Right ventricle myocardium superior (tissue), 1 donor: ENCODE results near the gene COL28A1. TPM values are rescaled to one million over a fixed set of nuclear protein-coding genes. Genes with fewer than 3 reads are reported as not detected.
"Not testable (repeated sequence)": the region's sequence is repeated elsewhere in the genome, so short reads cannot be mapped to it uniquely, and the experiment has no call there.

ENCODE experiments used
- ATAC-seq: fragments of 200-7000 bp; cut with Tn5 transposase; one replicate; pipeline ENCODE4 v1.9.1; 2020; ENCODE audit warnings: mild to moderate bottlenecking; ENCODE audit not compliant: poor library complexity
- DNase-seq: peaks from one replicate; pipeline ENCODE4 v3.0.0-alpha.2; 2020
- intact Hi-C: fragments of 100-400 bp; cut with DNase I; formaldehyde crosslinking; loops from one replicate; pipeline ENCODE4 v1.11.2; 2022
- total RNA-seq: library from RNA; stranded (reverse); fragmentation: NEBNext Ultra II Directional; extraction: Animal tissue kit (Norgen Biotek cat#: 25700); gene quantifications from one replicate; pipeline ENCODE4 v1.2.1, GENCODE V29; 2021
- donor health status: DM: no; HTN: yes; CAD: no; lungs with severe emphysema.

Gene COL28A1
- total RNA-seq, 1 donor from 2014 or later = 6.7 TPM

DNA sequence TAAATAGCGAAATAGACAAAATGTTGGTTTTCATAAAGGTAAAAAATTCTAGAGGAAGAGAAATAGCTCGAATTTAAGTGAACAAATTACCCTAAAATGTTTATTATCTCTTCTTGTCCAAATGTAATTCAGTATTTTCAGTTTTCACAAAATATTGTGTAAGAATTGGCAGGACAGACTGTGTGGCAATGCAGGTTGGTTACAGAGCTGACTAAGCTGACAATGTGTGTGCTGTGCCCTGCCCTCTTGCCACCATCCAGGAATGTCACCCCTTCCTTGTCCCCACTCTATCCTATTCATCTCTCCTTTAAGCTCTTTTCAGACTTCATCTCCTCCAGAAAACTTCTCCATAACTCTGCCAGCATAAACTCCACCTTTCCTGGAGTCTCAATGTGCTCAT, 46.1 kb downstream of the COL28A1 start:
- ATAC-seq = no peak
- intact Hi-C loops = no loop called here
- DNase-seq = no peak

- DNase-seq = no peak
- ATAC-seq = no peak
- intact Hi-C loops = no loop called here
Observed at GRCh38 chr7:7486362-7486761, 49.3 kb downstream of the COL28A1 start.

DNA sequence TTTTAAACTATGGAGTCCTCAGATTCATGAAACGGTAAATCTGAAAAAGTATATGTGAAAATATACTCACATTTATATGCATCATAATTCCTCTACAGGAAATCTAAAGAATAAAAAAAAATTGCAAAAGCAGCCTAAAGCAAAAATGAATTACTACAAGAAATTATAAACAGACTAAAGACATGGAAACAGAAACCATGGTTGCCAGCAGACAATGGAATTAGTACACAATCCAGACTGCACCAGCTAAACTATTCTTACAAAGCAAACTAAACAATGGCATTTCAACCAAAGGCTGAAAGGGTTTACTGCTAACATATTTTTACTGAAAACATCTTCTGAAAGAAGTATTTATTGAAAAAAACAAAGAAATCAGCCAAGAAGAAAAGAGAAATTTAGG, 51.6 kb downstream of the COL28A1 start:
- ATAC-seq (no peak), DNase-seq (no peak)
- intact Hi-C loops = no loop called here

- intact Hi-C loops = no loop called here
- ATAC-seq (no peak), DNase-seq (no peak)
Observed at GRCh38 chr7:7481802-7482201, 53.9 kb downstream of the COL28A1 start.

DNA sequence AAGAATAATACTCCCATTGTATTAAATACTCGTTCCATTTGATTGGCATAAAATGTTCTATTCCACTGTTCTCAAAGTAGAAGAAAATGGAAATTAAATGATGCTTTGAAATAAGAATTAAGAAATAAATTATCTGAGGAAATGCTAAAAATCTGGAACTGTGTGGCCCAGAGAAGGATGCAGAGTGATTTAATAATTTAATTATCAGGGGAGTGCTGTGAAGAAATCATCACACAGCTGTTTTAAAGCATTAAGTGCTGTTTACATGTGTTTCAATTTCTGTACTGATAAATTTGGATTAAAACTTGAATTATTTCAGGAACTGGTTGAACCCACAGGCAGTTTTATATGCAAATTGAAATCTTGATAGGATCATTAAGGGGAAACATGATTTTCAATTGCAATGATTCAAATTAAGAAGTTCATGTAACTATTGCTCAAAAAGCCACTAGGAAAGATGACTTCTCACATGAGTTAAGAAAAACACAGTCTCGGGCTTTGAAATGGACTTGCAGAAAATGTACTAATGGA, 56.3 kb downstream of the COL28A1 start:
- peak; percentile 83 for ATAC-seq
- intact Hi-C loops = no loop called here
- no peak for DNase-seq

DNA sequence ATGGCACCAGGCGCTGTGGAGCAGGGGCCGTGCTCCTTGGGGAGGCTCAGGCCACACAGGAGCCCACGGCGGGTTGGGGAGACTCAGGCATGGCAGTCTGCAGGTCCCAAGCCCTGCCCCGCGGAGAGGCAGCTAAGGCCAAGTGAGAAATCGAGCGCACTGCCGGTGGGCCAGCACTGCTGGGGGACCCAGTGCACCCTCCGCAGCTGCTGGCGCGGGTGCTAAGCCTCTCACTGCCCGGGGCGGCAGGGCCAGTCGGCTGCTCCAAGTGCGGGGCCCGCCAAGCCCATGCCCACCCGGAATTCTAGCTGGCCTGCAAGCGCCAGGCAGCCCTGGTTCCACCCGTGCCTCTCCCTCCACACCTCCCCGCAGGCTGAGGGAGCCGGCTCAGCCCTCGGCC, 57.1 kb downstream of the COL28A1 start:
- no peak for ATAC-seq
- peak; percentile 38 for DNase-seq
- intact Hi-C loops = no loop called here

DNA sequence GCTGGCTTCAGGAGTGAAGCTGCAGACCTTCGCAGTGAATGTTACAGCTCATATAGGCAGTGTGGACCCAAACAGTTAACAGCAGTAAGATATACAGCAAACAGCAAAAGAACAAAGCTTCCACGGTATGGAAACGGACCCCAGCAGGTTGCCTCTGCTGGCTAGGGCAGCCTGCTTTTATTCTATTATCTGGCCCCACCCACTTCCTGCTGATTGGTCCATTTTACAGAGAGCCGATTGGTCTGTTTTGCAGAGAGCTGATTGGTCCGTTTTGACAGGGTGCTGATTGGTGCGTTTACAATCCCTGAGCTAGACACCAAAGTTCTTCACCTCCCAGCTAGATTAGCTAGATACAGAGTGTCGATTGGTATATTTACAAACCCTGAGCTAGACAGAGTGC, 58.0 kb downstream of the COL28A1 start:
- intact Hi-C loops, ATAC-seq, DNase-seq: not testable (repeated sequence)

DNA sequence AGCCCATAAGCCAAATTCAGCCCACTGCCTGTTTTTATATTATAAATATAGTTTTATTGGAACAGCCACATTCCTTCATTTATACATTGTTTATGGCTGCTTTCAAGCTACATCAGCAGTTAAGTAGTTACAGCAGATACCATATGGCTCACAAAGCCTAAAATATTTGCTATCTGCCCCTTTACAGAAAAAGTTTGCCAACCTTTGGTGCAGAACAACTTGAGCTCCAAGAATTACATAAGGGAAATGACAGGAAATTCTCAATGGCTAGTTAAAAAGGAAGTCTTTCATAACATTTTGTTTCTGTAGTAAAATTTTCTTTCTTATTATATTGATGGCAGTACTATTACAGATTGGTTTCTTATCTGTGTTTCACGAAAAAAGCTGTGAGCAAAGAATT, 59.3 kb downstream of the COL28A1 start:
- DNase-seq (no peak), ATAC-seq (peak; percentile 25)
- intact Hi-C loops = no loop called here

DNA sequence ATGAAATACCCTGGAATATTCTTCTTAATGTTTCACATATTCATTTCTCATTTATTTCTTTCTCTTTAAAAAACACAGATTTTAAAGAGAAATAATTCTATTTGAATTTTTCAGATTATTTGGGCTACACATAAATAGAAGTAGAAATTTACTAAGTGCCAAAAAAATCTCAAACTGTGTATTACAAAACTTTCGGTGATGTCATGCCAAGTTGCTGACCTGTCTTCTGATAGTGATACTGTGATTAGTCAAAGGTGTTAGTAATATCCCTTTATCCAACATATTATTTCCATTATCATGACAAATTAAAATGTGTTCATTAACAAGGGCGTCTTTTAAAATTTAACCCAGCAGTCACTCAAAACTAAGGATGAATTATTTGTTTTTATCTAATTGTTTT, 60.1 kb downstream of the COL28A1 start:
- intact Hi-C loops = no loop called here
- no peak for DNase-seq
- no peak for ATAC-seq

DNA sequence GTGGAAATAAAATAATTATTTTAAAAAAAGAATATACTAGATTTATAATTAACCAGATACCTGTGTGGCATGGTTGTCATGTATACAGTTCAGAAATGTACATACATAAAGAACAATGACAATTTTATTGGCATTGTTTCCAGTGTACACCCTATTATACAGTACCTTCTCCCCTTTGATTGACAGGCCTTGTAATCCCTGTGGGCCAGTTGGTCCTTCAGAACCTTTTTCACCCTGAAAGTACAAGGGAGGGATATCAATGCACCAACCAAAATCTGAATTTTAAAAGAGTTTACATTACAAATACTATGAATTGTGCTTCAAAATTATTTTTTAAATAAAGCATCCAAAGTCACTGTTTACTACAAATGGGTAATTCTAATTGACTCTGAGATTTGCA, 61.2 kb downstream of the COL28A1 start:
- ATAC-seq (no peak), DNase-seq (no peak)
- intact Hi-C loops = no loop called here

- intact Hi-C loops, ATAC-seq, DNase-seq: not testable (repeated sequence)
Observed at GRCh38 chr7:7464991-7465765, 70.5 kb downstream of the COL28A1 start.

GRCh38 chr7:7454000-7454399, 81.7 kb downstream of the COL28A1 start:
- intact Hi-C loops = no loop called here
- no peak for DNase-seq
- no peak for ATAC-seq

- ATAC-seq (no peak), DNase-seq (no peak)
- intact Hi-C loops = no loop called here
Observed at GRCh38 chr7:7452652-7453051, 83.0 kb downstream of the COL28A1 start.

DNA sequence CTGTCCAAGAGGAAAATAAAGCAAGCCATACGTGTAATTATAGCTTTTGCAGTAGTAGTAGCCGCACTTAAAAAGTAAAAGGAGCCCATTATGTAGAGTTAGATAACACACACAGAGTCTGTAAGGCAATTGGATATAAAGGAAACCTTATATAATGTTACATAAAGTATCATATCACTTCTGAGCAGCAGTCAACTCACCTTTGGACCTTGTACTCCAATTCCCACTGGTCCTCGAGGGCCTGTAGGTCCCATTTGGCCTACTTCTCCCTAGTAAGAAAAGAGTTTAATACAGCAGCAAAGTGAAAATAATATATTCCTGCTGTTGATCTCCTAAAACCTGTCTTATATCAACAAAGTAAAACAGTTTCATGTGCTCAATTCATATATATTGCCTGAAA, 83.6 kb downstream of the COL28A1 start:
- intact Hi-C loops = no loop called here
- no peak for ATAC-seq
- DNase-seq = no peak

- intact Hi-C loops = no loop called here
- DNase-seq (no peak), ATAC-seq (no peak)
Observed at GRCh38 chr7:7449055-7449454, 86.6 kb downstream of the COL28A1 start.

DNA sequence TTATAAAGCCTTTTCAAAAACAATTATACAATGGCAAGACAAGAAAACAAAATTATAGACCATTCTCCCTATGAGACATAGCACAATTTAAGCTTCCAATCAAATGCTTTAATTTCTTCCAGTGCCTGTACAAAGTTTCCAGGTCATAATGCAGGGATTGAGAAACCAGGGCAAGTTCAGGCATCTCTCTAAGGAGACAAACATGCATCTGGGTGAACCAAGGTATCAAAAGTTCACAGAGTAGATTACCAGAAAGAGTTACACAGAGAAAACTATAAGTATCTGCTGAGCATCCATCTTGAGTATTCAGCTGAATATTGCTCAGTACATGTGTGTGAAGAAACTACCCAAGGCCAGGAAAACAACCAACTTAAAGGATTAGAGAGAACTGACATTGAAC, 89.1 kb downstream of the COL28A1 start:
- DNase-seq (no peak), ATAC-seq (no peak)
- intact Hi-C loops = no loop called here

DNA sequence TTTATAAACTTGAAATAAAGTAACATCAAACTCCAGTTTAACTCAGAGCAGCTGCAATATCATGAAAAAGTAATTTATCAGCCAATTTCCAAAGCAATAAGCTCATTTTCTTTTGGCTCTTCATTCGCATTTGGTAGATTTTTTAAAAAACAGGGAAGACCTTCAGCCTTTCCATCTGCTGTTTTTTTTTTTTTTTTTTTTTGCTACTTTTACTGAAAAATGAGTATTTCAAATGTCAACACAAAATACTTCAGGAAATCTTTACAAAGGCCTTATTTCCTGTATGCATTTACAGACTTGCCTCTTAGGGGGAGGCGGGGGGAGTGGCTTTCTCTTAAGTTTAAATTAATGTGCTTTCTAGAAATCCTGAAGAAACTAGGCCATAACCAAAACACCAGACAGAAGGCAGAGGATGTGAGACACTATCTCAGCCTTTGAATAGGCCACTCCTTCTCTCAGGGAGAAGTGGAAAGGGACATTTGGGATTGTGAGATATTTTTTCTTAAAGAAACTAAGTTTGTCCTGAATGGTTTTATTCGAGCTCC, 91.8 kb downstream of the COL28A1 start:
- intact Hi-C loops = no loop called here
- DNase-seq (no peak), ATAC-seq (no peak)

DNA sequence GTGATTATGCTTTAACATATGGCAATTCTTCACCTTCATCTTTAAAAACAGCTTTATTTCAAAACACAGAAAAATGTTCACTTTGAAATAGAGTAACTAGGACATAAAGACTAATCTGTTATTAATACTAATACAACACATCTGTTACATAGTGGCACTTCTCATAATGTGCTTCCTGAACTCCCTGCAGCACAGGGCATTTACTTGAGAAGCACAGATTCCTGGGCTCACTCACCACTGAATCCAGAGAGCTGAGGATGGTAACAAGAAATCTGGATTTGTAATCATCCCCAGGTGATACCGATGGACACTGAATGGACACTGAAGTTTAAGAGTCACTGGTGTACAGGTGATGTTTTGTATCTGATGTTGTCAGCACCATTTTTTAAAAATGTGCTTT, 96.1 kb downstream of the COL28A1 start:
- ATAC-seq = no peak
- intact Hi-C loops = no loop called here
- no peak for DNase-seq

DNA sequence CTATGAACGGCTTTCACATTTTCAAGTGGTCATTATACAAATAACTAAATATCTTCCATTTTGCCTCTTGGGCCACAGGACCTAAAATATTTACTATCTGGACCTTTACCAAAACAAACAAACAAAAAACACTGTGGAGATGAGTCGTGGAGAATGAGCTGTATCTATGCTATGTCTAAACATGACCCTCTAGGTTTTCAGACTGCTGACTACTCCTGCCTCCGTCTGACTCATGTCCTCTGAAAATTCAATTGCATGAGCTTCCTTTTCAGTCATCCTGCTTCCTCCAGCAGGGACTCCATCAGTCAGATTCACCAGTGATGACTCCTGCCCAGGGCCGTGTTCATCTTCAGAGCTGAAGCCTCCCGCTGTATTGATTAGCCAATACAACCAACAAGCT, 96.8 kb downstream of the COL28A1 start:
- DNase-seq = no peak
- intact Hi-C loops = no loop called here
- no peak for ATAC-seq

GRCh38 chr7:7435978-7436377, 99.7 kb downstream of the COL28A1 start:
- DNase-seq (no peak), ATAC-seq (no peak)
- intact Hi-C loops = no loop called here
